Measurements from ENCODE around the gene PGF.

- no peak for TF ChIP-seq CTCF (IDR thresholded peaks at IDR 0.05; ENCODE audit: poor library complexity)
- TF ChIP-seq EZH2 (IDR thresholded peaks at IDR 0.05; ENCODE audit: borderline replicate concordance) = no peak
These were observed 5.4 kb downstream of the PGF start for GRCh38 chr14:74949859-74950573.

Data from hepatocyte (in vitro differentiated cells).